SJCRH30 (cell line): ENCODE data around the gene CGB7. TPM values are rescaled to one million over a fixed set of nuclear protein-coding genes. Genes with fewer than 3 reads are reported as not detected.
A peak's percentile ranks its signal among the peaks of the same experiment; 100 is the strongest.
"Not testable (repeated sequence)": the region's sequence is repeated elsewhere in the genome, so short reads cannot be mapped to it uniquely, and the experiment has no call there.

ENCODE experiments used
- DNase-seq, 2 experiments: peaks; one replicate each; pipeline ENCODE4 v3.0.0-alpha.2; 2015 to 2020
- H3K27ac ChIP-seq: fragments of 250-450 bp; sonication (Bioruptor Pico); 2 replicates; pipeline ENCODE4 v1.5.1; 2020; ENCODE audit warnings: mild to moderate bottlenecking, moderate library complexity
- H3K27me3 ChIP-seq: fragments of 250-450 bp; sonication (Bioruptor Pico); 2 replicates; pipeline ENCODE4 v1.5.1; 2020; ENCODE audit warnings: mild to moderate bottlenecking, moderate library complexity
- H3K36me3 ChIP-seq: fragments of 250-450 bp; sonication (Bioruptor Pico); 2 replicates; pipeline ENCODE4 v1.5.1; 2020; ENCODE audit warnings: mild to moderate bottlenecking, moderate library complexity
- H3K4me1 ChIP-seq: fragments of 250-450 bp; sonication (Bioruptor Pico); 2 replicates; pipeline ENCODE4 v1.5.1; 2020; ENCODE audit warnings: mild to moderate bottlenecking, moderate library complexity
- H3K4me3 ChIP-seq: fragments of 250-450 bp; sonication (Bioruptor Pico); 2 replicates; pipeline ENCODE4 v1.5.1; 2020; ENCODE audit warnings: mild to moderate bottlenecking, moderate library complexity
- H3K9me3 ChIP-seq: fragments of 250-450 bp; sonication (Bioruptor Pico); replicated peaks from 2 replicates; pipeline ENCODE4 v1.5.1; 2020; ENCODE audit warnings: mild to moderate bottlenecking, moderate library complexity
- total RNA-seq: library from RNA; depleted of rRNA; stranded (reverse); fragments of >200 nt; shearing (Covaris generic); gene quantifications from 2 replicates; pipeline ENCODE4 v1.2.3, GENCODE V29; 2014

CGB7 gene
- total RNA-seq, 1 experiment from 2014 or later: not detected

DNA sequence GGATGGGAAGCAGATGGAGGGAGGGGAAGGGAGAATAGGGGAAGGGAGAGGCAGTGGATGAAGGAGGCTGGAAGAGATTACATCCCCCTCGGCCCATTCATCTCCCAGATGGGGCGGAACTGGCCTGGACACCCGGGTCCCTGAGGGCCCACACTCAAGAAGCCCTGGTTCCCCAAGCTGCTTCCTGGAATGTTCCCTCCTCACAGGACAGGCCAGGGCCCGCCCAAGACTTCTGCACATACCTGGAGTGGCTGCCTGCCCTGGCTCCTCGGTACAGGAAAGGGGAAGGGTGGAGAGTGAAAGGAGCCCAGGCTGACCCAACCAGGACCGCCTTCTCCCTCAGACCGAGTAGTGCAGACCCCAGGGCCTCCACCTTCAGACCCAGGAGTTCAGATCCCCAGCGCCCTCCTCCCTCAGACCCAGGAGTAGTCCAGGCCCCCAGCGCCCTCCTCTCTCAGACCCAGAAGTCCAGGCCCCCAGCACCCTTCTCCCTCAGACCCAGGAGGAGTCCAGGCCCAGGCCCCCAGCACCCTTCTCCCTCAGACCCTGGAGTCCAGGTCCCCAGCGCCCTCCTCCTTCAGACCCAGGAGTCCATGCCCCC, 6.6 kb upstream of the CGB7 start:
- DNase-seq: no peak
- Histone ChIP-seq H3K4me1 (no peaks in the 10 kb centered on the region), H3K9me3 (no peaks in the 10 kb centered on the region), H3K4me3 (no peak overlapping the region), H3K27me3 (peaks cover 27% of the 10 kb centered on the region), H3K36me3 (no peaks in the 10 kb centered on the region), H3K27ac (no peak overlapping the region)

DNA sequence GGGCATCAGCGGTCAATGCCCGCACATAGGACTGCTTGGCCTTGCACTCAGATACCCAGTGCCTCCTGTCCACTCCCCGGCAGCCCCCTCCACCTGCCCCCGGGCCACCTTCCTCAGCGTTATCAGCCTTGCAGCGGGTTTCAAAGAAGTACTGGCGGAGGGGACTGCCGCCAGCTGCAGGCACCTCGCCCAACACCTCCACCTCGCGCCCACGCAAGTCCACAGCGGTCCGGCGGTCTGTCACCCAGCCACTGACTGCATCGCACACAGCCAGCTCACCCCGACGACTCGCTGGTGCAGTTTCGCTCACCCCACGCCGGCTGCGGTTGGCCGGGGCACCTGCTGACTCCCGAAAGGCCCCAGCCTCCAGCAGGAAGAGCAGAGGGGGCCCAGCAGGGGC, 3.9 kb upstream of the CGB7 start:
- peaks cover 27% of the 10 kb centered on the region for H3K27me3 ChIP-seq
- H3K9me3 ChIP-seq: no peaks in the 10 kb centered on the region
- DNase-seq: no peak
- H3K36me3 ChIP-seq: no peaks in the 10 kb centered on the region
- no peaks in the 10 kb centered on the region for H3K4me1 ChIP-seq
- no peak overlapping the region for H3K27ac ChIP-seq
- H3K4me3 ChIP-seq: no peak overlapping the region

DNA sequence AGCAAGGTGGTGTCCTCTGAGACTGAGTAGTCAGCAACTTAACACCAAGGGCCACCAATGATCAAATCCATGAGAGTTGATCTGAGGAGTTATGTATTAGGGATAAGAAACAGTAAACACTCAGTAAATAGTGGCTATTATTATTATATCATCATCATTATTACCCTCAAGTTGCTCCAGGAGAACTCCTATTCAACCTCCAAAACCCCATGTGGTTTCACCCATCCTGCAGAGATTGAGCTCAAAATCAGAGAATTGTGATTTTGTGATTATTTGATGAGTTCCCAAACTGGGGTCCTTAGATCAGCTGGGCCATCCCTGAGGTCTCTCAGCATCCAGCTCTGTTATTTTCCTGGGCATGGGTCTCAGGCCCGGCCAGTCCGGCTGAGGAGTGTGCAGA, 3.5 kb upstream of the CGB7 start:
- Histone ChIP-seq H3K4me3 (no peak overlapping the region), H3K9me3 (no peaks in the 10 kb centered on the region), H3K36me3 (no peaks in the 10 kb centered on the region), H3K27ac (no peak overlapping the region), H3K4me1 (no peaks in the 10 kb centered on the region), H3K27me3 (peaks cover 24% of the 10 kb centered on the region)
- no peak for DNase-seq

DNA sequence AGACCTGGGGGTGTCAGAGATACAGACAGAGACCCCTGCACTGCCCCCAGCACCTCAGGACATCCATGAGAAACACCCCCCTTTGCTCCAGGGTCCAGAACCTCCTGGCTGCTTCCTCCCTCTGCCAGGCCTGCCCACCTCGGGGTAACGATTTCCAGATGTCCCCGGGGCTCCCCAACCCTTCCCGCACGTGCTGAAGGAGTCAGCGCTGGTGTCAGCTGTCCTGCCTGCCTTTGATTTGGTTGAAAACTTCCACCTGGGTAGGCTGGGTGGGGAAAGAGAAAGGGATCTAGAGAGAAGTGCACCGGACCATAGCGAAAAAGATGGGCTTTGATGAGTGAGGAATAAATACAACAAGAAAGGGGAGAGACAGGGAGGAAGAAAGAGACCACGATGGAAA, 1.5 kb upstream of the CGB7 start:
- Histone ChIP-seq H3K27ac (no peak overlapping the region), H3K4me1 (no peaks in the 10 kb centered on the region), H3K36me3 (no peaks in the 10 kb centered on the region), H3K4me3 (no peak overlapping the region), H3K27me3 (peaks cover 12% of the 10 kb centered on the region), H3K9me3 (no peaks in the 10 kb centered on the region)
- no peak for DNase-seq

DNA sequence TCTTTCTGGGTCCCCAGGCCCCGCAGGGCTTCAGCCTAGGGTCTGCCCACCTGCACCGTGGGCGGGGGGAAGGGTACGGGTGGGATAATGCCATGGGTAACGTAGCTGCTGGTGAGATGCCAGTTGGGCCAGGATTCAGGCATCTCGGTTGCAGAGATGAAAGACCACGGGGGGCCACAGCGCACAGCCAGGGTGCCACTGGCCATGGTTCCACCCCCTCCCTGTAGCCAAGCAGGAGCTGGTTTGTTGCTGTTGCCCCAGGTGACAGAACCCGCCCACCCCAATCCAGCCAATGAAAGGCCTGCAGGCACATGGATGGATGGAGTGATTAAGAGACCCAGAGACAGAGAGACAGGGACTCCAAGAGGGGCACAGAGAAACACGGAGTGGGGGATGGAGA, 1.0 kb upstream of the CGB7 start:
- Histone ChIP-seq H3K27me3 (peaks cover 7% of the 10 kb centered on the region), H3K4me3 (no peak overlapping the region)

GRCh38 chr19:49056902-49057596, 500 bp downstream of the CGB7 start:
- H3K9me3 ChIP-seq, H3K27ac ChIP-seq, DNase-seq, H3K27me3 ChIP-seq, H3K36me3 ChIP-seq, H3K4me3 ChIP-seq, H3K4me1 ChIP-seq: not testable (repeated sequence)

More for the DNA sequence above, 1.0 kb upstream of the CGB7 start:
- Histone ChIP-seq H3K36me3 (no peaks in the 10 kb centered on the region), H3K9me3 (no peaks in the 10 kb centered on the region), H3K27ac (no peak overlapping the region), H3K4me1 (no peaks in the 10 kb centered on the region)
- DNase-seq: no peak

- Histone ChIP-seq H3K4me3 (peak overlapping the region; percentile 48), H3K27ac (no peak overlapping the region), H3K4me1 (no peaks in the 10 kb centered on the region), H3K36me3 (no peaks in the 10 kb centered on the region), H3K9me3 (no peaks in the 10 kb centered on the region), H3K27me3 (no peaks in the 10 kb centered on the region)
- DNase-seq: peak; percentile 30 to 45
Measured at GRCh38 chr19:49056101-49056901, 1.2 kb downstream of the CGB7 start.

GRCh38 chr19:49050376-49051033, 7.0 kb downstream of the CGB7 start:
- not testable (repeated sequence) for DNase-seq, H3K27ac ChIP-seq

DNA sequence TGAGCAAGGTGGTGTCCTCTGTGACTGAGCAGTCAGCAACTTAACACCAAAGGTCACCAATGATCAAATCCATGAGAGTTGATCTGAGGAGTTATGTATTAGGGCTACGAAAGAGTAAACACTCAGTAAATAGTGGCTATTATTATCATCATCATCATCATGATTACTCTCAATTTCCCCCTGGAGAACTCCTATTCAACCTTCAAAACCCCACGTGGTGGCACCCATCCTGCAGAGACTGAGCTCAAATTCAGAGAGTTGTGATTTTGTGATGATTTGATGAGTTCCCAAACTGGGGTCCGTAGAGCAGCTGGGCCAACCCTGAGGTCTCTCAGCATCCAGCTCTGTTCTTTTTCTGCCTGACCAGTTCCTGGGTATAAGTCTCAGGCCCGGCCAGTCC, 7.7 kb downstream of the CGB7 start:
- H3K27ac ChIP-seq, H3K4me3 ChIP-seq, H3K36me3 ChIP-seq, H3K27me3 ChIP-seq, H3K4me1 ChIP-seq, DNase-seq, H3K9me3 ChIP-seq: not testable (repeated sequence)

More at GRCh38 chr19:49050376-49051033, 7.0 kb downstream of the CGB7 start:
- not testable (repeated sequence) for H3K9me3 ChIP-seq, H3K36me3 ChIP-seq, H3K4me1 ChIP-seq, H3K27me3 ChIP-seq, H3K4me3 ChIP-seq

DNA sequence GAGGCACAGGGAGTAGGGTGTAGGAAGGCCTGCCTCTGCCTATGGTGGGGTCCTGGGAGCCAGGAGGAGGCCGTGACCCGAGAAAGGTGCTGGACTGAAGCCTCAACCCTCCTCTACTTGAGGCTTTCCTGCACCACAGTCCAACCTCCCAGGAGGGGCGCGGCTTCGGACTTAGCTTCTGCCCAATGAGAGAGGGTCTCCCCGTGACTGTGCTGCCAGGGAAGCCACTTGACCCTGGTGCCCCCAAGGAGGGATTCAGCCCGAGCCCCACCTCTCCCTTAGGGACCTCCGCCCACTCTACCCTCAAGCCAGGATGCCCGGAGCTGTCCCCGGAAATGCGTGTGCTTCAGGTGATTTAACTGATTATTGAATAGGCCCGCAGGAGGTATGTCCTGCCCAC, 8.5 kb downstream of the CGB7 start, which contains the start of gene CGB8:
Gene CGB8 (minus strand): TSS at position 101 of the 400 bp plus-strand sequence. CDS start 372 bp downstream, outside the sequence.
- not testable (repeated sequence) for H3K36me3 ChIP-seq, DNase-seq, H3K4me1 ChIP-seq, H3K27me3 ChIP-seq, H3K4me3 ChIP-seq, H3K27ac ChIP-seq, H3K9me3 ChIP-seq

GRCh38 chr19:49043548-49043947, 14.0 kb downstream of the CGB7 start, which contains the start of gene CGB5:
TSS of gene CGB5 (plus strand) at chr19:49043848. CDS start at chr19:49044210, 362 bp downstream.
- not testable (repeated sequence) for H3K4me3 ChIP-seq, H3K9me3 ChIP-seq, H3K27me3 ChIP-seq, H3K27ac ChIP-seq, DNase-seq, H3K4me1 ChIP-seq, H3K36me3 ChIP-seq

GRCh38 chr19:49042666-49043065, 14.9 kb downstream of the CGB7 start:
- H3K4me1 ChIP-seq, H3K27ac ChIP-seq, H3K4me3 ChIP-seq, H3K27me3 ChIP-seq, H3K9me3 ChIP-seq, DNase-seq, H3K36me3 ChIP-seq: not testable (repeated sequence)

DNA sequence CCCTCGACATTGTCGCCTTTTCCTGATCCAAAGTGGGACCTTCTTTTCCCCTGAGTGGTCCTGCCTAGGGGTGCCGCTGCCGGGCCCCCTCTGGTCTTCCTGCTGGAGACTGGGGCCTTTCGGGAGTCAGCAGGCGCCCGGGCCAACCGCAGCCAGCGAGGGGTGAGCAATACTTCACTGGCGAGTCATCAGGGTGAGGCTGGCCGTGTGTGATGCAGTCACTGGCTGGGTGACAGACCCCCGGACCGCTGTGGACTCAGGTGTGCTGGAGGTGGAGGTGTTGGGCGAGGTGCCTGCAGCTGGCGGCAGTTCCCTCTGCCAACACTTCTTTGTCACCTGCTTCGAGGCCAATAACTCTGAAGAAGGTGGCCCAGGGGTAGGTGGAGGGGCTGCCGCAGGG, 15.4 kb downstream of the CGB7 start:
- no peak for DNase-seq
- Histone ChIP-seq H3K4me1 (0 out of 2 replicates have a peak, but pooled peaks cover 5% of the 10 kb centered on the region), H3K36me3 (no peaks in the 10 kb centered on the region), H3K9me3 (no peaks in the 10 kb centered on the region), H3K4me3 (no peak overlapping the region), H3K27me3 (no peaks in the 10 kb centered on the region), H3K27ac (no peak overlapping the region)

GRCh38 chr19:49039736-49040135, 17.8 kb downstream of the CGB7 start:
- not testable (repeated sequence) for H3K27ac ChIP-seq, H3K36me3 ChIP-seq, DNase-seq

More at GRCh38 chr19:49039736-49040135, 17.8 kb downstream of the CGB7 start:
- not testable (repeated sequence) for H3K27me3 ChIP-seq, H3K4me3 ChIP-seq, H3K4me1 ChIP-seq, H3K9me3 ChIP-seq
